ENCODE data around the gene GPX8. TPM values are rescaled to one million over a fixed set of nuclear protein-coding genes. Genes with fewer than 3 reads are reported as not detected.

The GPX8 gene
- total RNA-seq, 1 donor from 2014 or later: not detected

DNA sequence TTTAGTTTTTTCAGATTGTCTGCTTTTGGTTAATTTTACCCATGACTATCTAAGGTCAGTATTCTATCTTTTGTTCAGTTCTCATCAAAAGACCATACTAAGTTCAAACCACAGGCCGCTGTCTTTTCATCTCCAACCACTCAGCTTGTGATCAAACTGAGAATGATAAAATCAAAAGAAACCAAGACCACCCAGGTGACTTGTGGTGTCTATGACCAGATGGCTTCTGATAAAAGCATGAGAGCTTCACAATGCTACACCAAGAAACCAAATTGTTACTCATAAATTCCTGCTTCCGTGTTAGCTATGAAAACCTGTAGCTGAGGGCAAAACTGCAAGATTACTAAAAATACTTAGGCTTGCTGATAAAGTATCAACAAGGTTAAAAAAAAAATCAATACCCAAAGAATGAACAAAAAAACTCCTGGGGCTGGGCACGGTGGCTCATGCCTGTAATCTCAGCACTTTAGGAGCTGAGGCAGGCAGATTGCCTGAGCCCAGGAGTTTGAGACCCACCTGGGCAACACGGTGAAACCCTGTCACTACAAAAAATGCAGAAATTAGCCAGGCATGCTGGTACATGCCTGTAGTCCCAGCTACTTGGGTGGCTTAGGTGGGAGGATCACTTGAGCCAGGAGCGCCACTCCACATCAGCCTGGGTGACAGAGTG is 25.8 kb upstream of the GPX8 start:
- TF ChIP-seq, protein P1, sequence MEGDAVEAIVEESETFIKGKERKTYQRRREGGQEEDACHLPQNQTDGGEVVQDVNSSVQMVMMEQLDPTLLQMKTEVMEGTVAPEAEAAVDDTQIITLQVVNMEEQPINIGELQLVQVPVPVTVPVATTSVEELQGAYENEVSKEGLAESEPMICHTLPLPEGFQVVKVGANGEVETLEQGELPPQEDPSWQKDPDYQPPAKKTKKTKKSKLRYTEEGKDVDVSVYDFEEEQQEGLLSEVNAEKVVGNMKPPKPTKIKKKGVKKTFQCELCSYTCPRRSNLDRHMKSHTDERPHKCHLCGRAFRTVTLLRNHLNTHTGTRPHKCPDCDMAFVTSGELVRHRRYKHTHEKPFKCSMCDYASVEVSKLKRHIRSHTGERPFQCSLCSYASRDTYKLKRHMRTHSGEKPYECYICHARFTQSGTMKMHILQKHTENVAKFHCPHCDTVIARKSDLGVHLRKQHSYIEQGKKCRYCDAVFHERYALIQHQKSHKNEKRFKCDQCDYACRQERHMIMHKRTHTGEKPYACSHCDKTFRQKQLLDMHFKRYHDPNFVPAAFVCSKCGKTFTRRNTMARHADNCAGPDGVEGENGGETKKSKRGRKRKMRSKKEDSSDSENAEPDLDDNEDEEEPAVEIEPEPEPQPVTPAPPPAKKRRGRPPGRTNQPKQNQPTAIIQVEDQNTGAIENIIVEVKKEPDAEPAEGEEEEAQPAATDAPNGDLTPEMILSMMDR (IDR thresholded peaks at IDR 0.05): no peak
- H3K27me3 Mint-ChIP-seq: peaks cover 17% of the 10 kb centered on the region
- intact Hi-C loops (cut with micrococcal nuclease): no loop called here
- H3K4me3 Mint-ChIP-seq: no peak overlapping the region
- ChIA-PET POLR2A (no interaction called here), CTCF (no interaction called here)
- peaks cover 9% of the 10 kb centered on the region for H3K9me3 Mint-ChIP-seq
- H3K27ac Mint-ChIP-seq: no peak overlapping the region
- ATAC-seq (ENCODE audit: low read depth) (no peak), DNase-seq (no peak)
- H3K4me1 Mint-ChIP-seq: no peaks in the 10 kb centered on the region
- no peaks in the 10 kb centered on the region for H3K36me3 Mint-ChIP-seq (ENCODE audit: low read depth)

DNA sequence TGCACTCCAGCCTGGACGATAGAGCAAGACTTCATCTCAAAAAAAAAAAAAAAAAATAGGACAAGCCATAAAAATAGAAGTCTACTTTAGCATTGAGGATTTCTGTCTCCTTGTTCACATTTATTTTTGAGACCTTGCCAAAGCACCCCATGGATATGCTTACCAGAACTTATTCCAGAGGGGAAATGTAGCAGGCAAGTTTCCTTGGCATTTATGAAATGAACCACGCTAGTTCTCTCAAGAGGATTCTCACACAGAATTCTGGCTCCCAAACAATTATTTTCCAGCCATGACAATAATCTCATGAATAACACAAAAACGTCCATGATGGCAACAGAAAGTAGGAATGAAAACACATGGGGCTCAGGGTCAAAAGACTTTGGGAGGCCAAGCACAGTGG is 23.4 kb upstream of the GPX8 start:
- ChIA-PET POLR2A (no interaction called here), CTCF (no interaction called here)
- no peaks in the 10 kb centered on the region for H3K4me1 Mint-ChIP-seq
- peaks cover 17% of the 10 kb centered on the region for H3K27me3 Mint-ChIP-seq
- no peaks in the 10 kb centered on the region for H3K36me3 Mint-ChIP-seq (ENCODE audit: low read depth)
- TF ChIP-seq, protein P1 (IDR thresholded peaks at IDR 0.05): no peak
- no peak overlapping the region for H3K27ac Mint-ChIP-seq
- intact Hi-C loops (cut with micrococcal nuclease): no loop called here
- H3K4me3 Mint-ChIP-seq: no peak overlapping the region
- no peaks in the 10 kb centered on the region for H3K9me3 Mint-ChIP-seq
- ATAC-seq (ENCODE audit: low read depth) (no peak), DNase-seq (no peak)

DNA sequence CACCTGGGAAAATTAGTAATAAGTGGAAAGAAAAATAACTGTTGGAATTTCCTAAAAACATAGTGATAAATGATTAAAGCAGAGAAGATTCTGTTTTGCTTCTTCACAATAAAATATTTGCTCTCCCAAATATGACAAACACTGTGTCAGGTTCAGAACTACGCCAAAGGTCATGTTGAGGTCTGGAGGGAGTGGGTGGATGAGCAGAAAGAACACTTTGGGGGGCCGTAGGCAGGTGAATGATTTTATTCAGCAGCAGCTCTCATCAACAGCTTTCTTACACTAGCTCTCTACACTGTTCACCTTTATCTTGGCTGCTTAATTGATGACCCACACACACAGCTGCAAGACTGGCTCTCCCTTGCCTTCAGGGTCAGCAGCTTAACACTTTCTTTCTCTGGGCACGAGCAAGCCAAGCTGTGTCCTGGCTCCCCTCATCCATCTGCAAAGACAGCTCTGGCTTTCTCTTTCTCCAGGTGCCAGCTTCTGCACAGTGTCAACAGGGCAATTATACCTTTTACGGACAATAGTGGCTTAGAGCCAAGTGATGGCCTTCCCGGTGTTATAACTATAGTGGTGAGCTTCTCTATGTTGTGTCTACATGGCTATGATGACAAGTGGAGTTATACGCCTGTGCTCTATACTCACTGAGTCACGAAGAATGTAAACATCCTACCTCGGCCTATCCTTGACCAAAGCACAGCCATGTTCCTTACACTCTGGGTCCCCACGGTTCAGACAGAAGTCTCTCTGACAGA is 18.9 kb upstream of the GPX8 start:
- TF ChIP-seq, protein P1 (IDR thresholded peaks at IDR 0.05): no peak
- Mint-ChIP-seq H3K27ac (no peak overlapping the region), H3K27me3 (peaks cover 13% of the 10 kb centered on the region), H3K4me1 (no peaks in the 10 kb centered on the region), H3K36me3 (ENCODE audit: low read depth) (no peaks in the 10 kb centered on the region), H3K9me3 (no peaks in the 10 kb centered on the region), H3K4me3 (no peak overlapping the region)
- CTCF ChIA-PET: no interaction called here
- no peak for ATAC-seq (ENCODE audit: low read depth)
- POLR2A ChIA-PET: no interaction called here
- intact Hi-C loops (cut with micrococcal nuclease): no loop called here
- DNase-seq: no peak

DNA sequence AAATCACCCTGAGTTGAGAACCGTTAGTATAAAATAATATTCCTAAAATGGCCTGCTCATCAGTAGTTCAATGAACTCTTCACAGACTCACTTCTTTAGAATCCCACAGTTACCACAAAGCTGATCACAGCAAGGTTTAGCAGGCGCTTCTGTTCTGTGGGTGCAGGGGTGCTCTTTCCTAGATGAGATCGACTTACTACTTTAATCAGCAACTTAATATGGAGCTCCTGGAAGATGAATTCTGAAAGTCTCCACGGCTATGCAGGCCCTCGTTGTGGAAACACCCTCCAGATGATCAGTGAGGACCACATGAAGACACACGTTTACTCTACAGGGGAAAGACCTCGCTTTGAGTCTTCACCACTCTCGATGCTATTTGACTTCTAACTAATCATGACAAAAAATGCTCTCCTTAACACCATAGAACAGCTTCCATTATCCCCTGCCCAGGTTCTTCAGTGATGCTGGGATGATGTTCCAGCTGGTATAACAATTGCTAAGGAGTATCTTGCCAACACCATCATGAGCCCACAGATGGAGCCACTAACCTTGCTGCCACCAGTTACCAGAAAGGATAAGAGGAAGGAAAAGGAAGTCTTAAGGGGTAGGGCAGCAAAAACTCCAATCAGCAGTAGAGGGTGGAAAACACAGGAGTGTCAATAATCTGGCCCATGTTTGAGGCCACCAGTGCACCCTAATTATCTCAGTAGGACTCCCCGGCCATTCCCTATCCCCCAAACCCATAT is 17.9 kb upstream of the GPX8 start:
- ChIA-PET CTCF (no interaction called here), POLR2A (no interaction called here)
- intact Hi-C loops (cut with micrococcal nuclease): no loop called here
- TF ChIP-seq, protein P1 (IDR thresholded peaks at IDR 0.05): no peak
- no peaks in the 10 kb centered on the region for H3K9me3 Mint-ChIP-seq
- H3K4me3 Mint-ChIP-seq: no peak overlapping the region
- H3K27me3 Mint-ChIP-seq: peaks cover 14% of the 10 kb centered on the region
- no peaks in the 10 kb centered on the region for H3K36me3 Mint-ChIP-seq (ENCODE audit: low read depth)
- DNase-seq: no peak
- no peak for ATAC-seq (ENCODE audit: low read depth)
- H3K4me1 Mint-ChIP-seq: no peaks in the 10 kb centered on the region
- H3K27ac Mint-ChIP-seq: no peak overlapping the region

DNA sequence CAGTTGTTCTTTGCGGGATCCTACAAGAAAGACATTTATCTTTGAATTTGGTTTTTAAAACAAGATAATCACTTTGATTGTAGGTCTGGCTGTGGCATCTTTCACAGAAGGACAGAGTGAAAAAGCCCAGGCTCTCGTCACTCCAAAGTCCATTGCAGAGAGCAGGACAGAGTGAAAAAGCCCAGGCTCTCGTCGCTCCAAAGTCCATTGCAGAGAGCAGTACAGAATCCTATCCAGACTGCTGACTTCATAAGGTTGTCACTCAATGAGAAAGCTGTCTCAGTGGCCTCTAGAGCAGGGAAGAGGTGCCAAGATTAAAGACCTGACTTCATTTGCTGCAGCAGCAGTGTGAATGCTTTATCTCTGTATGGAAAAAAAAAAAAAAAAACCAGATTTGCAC is 16.3 kb upstream of the GPX8 start:
- H3K4me1 Mint-ChIP-seq: no peaks in the 10 kb centered on the region
- TF ChIP-seq, protein P1 (IDR thresholded peaks at IDR 0.05): no peak
- POLR2A ChIA-PET: no interaction called here
- DNase-seq: no peak
- no peak for ATAC-seq (ENCODE audit: low read depth)
- H3K36me3 Mint-ChIP-seq (ENCODE audit: low read depth): no peaks in the 10 kb centered on the region
- H3K27me3 Mint-ChIP-seq: peaks cover 9% of the 10 kb centered on the region
- H3K9me3 Mint-ChIP-seq: no peaks in the 10 kb centered on the region
- H3K4me3 Mint-ChIP-seq: no peak overlapping the region
- no peak overlapping the region for H3K27ac Mint-ChIP-seq
- intact Hi-C loops (cut with micrococcal nuclease): no loop called here
- CTCF ChIA-PET: no interaction called here

Data from activated B cell treated with CpG ODN at 0.5 μM for 24 hours (primary cell).